ENCODE measurements around the gene ETV7.
A peak's percentile ranks its signal among the peaks of the same experiment; 100 is the strongest.
"Not testable (repeated sequence)": the region's sequence is repeated elsewhere in the genome, so short reads cannot be mapped to it uniquely, and the experiment has no call there.

The ETV7 gene

DNA sequence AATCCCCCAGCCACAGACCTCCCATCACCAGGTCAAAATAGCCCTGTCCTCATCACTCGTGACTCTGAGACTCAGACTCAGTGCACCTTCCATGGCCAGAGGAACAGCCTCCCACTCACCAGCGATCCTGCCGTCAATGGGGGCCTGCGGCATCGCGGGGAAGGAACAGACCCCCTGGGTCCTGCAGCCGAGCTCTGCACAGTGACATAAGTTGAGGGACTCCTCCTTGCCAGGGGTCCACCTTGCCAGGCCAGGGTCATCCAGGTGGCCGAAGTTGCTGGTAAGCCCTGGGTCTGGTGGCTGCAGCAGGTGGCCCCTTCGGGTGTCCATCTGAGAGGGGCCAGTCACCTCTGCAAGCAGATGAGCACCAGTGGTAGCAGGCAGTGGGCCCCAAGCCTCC is 16.3 kb downstream of the ETV7 start:
- DNase-seq (ENCODE audit: insufficient read length, low spot score) = no peak
- no peak for FAIRE-seq
- TF ChIP-seq, protein P1, sequence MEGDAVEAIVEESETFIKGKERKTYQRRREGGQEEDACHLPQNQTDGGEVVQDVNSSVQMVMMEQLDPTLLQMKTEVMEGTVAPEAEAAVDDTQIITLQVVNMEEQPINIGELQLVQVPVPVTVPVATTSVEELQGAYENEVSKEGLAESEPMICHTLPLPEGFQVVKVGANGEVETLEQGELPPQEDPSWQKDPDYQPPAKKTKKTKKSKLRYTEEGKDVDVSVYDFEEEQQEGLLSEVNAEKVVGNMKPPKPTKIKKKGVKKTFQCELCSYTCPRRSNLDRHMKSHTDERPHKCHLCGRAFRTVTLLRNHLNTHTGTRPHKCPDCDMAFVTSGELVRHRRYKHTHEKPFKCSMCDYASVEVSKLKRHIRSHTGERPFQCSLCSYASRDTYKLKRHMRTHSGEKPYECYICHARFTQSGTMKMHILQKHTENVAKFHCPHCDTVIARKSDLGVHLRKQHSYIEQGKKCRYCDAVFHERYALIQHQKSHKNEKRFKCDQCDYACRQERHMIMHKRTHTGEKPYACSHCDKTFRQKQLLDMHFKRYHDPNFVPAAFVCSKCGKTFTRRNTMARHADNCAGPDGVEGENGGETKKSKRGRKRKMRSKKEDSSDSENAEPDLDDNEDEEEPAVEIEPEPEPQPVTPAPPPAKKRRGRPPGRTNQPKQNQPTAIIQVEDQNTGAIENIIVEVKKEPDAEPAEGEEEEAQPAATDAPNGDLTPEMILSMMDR (IDR thresholded peaks at IDR 0.05; ENCODE audit: insufficient read depth, missing control alignments) = no peak

DNA sequence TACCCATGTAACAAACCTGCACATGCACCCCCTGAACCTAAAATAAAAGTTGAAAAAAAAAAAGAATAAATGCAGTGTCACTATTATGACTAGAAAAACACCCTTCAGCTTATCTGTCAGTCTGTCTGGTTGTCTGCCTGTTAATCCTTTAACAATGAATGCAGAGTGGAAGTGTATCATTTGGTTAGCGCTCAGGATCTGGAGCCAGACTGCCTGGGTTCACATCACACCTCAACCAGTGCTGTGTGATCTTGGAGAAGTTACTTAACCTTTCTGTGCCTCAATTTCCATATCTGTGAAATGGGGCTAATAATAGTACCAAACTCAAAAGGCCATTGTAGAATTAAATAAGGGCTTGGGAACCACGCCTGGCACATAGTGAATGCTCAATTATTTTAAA is 16.8 kb downstream of the ETV7 start:
- TF ChIP-seq, protein P1 (IDR thresholded peaks at IDR 0.05; ENCODE audit: insufficient read depth, missing control alignments) = no peak
- FAIRE-seq = no peak

DNA sequence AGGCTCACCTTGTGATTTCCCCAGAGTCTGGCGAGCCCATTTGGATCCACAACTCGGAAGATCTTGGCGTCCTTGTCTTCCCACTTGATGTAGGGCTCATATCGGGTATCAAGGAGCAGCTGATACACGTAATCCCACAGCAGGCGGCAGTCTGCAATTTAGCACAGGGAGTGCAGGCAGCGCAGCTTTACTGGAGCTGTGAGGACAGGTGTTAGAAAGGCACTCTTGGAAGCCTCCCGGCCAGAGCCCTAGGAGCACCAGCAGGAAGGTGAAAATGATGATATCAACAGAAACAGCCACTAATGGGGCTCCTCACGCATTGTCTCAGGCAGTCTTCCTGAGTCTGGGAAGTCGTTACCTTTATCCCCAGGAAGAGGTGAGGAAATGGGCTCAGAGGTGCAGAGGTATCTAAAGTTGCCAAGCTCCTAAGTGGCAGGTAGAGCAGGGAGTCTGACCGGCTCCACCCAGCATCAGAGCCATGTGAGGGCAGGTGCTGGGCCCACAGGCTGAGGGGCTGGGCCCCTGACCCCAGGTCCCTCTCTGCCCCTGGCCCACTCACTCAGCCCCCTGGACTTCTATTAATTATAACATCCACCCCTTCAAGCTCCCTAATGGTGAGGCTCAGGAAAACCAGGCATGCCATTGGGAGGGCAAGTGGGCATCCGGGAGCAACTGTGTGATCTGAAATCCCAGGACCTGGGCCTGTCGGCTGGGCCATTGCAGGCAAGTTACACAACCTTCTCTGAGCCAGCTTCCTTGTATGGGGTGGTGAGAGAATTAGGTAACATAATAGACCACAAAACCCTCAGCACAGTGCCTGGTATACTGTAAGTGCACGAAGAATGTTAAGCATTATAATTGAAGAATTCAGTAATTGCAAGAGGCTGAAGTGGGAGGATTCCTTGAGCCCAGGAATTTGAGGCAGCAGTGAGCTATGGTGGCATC is 18.3 kb downstream of the ETV7 start:
- DNase-seq (ENCODE audit: insufficient read length, low spot score) (no peak), FAIRE-seq (no peak)
- TF ChIP-seq, protein P1 (IDR thresholded peaks at IDR 0.05; ENCODE audit: insufficient read depth, missing control alignments) = peak; percentile 14

More for the DNA sequence above, 16.8 kb downstream of the ETV7 start:
- DNase-seq (ENCODE audit: insufficient read length, low spot score) = no peak

DNA sequence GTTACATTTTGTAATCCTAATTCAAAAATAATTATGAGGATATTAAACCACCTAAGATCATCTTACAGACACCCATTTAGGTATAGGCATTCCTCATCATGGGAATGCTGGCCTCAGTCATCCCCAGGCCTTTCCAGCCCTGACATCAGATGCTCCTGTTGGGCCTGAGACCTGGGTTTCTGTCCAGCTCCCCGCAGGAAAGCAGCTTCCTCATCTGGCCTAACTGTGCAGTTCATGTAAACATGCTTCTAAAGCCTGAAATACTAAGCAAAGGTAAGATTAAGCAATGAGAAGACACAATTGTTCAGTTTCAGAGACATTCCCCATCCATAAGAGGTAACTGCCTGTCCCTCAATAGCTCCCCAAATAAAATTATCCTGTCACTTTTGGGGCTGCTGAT is 19.0 kb downstream of the ETV7 start:
- DNase-seq (ENCODE audit: insufficient read length, low spot score) = no peak
- TF ChIP-seq, protein P1 (IDR thresholded peaks at IDR 0.05; ENCODE audit: insufficient read depth, missing control alignments) = no peak

DNA sequence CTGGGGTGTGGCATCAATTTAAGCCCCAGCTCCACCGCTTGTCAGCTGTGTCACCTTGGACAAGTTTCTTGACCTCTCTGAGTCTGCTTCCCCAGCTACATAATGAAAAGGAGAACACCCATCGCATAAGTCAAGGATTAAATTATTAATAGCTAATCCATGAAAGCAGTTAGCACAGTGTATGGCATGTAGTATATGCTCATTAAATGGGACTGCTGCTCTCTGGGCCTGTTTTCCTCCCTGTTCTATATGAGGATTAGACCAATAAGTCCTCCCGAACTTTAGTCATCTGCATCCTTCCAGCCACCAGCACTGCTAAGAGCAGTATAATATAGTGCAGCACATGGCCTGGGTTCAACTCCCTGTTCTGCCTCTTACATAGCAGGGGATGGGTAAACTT is 19.7 kb downstream of the ETV7 start:
- TF ChIP-seq, protein P1 (IDR thresholded peaks at IDR 0.05; ENCODE audit: insufficient read depth, missing control alignments) = no peak
- FAIRE-seq (no peak), DNase-seq (ENCODE audit: insufficient read length, low spot score) (no peak)

More for the DNA sequence above, 19.0 kb downstream of the ETV7 start:
- FAIRE-seq = no peak

DNA sequence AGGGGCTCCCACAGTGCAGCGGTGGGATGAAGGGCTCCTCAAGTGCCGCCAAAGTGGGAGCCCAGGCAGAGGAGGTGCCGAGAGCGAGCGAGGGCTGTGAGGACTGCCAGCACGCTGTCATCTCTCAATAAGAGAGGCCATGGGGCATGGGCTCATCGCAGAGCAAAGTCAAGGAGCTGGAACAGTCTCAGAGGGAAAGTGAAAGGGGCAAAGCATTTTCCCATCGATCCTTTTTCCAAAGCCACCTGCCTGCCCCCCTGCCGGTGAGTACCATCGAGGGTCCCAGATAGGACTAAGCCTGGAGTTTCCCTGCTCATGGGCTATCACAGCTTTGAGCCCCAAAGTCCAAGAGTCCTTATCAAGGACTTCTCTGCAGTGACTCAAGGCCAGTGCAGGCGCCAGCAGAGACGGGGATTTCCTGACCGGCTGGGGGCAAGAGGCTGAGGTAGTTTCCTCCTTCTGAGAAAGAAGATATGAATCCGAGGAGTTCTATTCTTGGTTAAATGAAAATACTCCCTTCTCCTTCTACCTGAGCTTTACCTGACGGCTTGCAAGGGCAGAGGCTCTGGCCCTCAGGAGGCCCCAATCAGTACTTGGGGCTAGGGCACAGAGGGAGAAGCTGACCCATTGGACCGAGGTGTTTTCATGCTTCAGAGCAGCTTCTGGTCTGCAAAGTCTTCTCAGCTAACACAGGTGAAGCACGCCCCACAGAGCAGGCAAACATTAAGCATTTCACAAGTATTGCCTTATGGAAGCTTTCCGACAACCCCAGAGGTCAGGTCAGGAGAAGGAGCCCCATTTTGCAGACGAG is 22.6 kb downstream of the ETV7 start:
- no peak for FAIRE-seq
- DNase-seq (ENCODE audit: insufficient read length, low spot score) = no peak
- TF ChIP-seq, protein P1 (IDR thresholded peaks at IDR 0.05; ENCODE audit: insufficient read depth, missing control alignments) = no peak

DNA sequence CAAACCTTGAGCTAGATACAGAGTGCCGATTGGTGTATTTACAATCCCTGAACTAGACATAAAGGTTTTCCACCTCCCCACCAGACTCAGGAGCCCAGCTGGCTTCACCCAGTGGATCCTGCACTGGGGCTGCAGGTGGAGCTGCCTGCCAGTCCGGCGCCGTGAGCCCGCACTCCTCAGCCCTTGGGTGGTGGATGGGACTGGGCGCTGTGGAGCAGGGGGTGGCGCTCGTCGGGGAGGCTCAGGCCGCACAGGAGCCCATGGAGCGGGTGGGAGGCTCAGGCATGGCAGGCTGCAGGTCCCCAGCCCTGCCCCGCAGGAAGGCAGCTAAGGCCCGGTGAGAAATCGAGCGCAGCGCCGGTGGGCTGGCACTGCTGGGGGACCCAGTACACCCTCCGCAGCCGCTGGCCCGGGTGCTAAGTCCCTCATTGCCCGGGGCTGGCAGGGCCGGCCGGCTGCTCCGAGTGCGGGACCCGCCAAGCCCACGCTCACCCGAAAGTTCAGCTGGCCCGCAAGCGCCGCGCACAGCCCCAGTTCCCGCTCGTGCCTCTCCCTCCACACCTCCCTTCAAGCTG is 23.3 kb downstream of the ETV7 start:
- FAIRE-seq = not testable (repeated sequence)

DNA sequence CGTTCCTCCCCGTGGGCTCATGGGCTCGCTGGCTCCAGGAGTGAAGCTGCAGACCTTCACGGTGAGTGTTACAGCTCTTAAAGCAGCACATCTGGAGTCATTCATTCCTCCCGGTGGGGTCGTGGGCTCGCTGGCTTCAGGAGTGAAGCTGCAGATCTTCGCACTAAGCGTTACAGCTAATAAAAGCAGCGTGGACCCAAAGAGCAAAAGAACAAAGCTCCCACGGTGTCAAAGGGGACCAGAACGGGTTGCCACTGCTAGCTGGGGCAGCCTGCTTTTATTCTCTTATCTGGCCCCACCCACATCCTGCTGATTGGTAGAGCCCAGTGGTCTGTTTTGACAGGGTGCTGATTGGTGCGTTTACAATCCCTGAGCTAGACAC is 24.1 kb downstream of the ETV7 start:
- DNase-seq (ENCODE audit: insufficient read length, low spot score); FAIRE-seq: not testable (repeated sequence)

More for the DNA sequence above, 23.3 kb downstream of the ETV7 start:
- DNase-seq (ENCODE audit: insufficient read length, low spot score) = not testable (repeated sequence)
